H1 (cell line): Measurements from ENCODE around the gene CFH.
"Not testable (repeated sequence)": the region's sequence is repeated elsewhere in the genome, so short reads cannot be mapped to it uniquely, and the experiment has no call there.

Source experiments
- JUND ChIP-seq: IDR thresholded peaks from 2 replicates; pipeline ENCODE4 v1.6.1; 2011; ENCODE audit warnings: mild to moderate bottlenecking, improper control_type of control experiment, low read length
- YY1 ChIP-seq: IDR thresholded peaks from 2 replicates; pipeline ENCODE4 v1.6.1; 2011; ENCODE audit warnings: low read depth, mild to moderate bottlenecking, low read length
- TF ChIP-seq, protein P1 (sequence below), 3 experiments: IDR thresholded peaks; 1 replicate in 2 of 3; 2 replicates in 1 of 3; pipeline versions ENCODE4 v1.5.1 to v1.6.1; 2011; ENCODE audit warnings: low read length in 3 of 3, mild to moderate bottlenecking in 3 of 3, inconsistent platforms in 2 of 3, low read depth in 1 of 3, moderate library complexity in 1 of 3; ENCODE audit not compliant: insufficient read depth in 1 of 3; ENCODE audit errors: control extremely low read depth in 1 of 3

GRCh38 chr1:196743244-196743643, 91.4 kb downstream of the CFH start:
- TF ChIP-seq, protein P1, sequence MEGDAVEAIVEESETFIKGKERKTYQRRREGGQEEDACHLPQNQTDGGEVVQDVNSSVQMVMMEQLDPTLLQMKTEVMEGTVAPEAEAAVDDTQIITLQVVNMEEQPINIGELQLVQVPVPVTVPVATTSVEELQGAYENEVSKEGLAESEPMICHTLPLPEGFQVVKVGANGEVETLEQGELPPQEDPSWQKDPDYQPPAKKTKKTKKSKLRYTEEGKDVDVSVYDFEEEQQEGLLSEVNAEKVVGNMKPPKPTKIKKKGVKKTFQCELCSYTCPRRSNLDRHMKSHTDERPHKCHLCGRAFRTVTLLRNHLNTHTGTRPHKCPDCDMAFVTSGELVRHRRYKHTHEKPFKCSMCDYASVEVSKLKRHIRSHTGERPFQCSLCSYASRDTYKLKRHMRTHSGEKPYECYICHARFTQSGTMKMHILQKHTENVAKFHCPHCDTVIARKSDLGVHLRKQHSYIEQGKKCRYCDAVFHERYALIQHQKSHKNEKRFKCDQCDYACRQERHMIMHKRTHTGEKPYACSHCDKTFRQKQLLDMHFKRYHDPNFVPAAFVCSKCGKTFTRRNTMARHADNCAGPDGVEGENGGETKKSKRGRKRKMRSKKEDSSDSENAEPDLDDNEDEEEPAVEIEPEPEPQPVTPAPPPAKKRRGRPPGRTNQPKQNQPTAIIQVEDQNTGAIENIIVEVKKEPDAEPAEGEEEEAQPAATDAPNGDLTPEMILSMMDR (IDR thresholded peaks at IDR 0.05; ENCODE audit: control extremely low read depth in 1 of 3, insufficient read depth in 1 of 3, low read depth in 1 of 3, low read length in 3 of 3): peak in 1 of 3 experiments; percentile 28; a peak in 2 of 4 replicates
- TF ChIP-seq YY1, JUND: not testable (repeated sequence)
